ENCODE results near the gene PHF21B. TPM values are rescaled to one million over a fixed set of nuclear protein-coding genes. Genes with fewer than 3 reads are reported as not detected.

PHF21B gene
- total and polyA plus RNA-seq, 12 donors: 0.07 to 0.98 (median 0.50) TPM; not detected in 4

- DNase-seq (no peak), ATAC-seq (no peak)
- H3K4me3 ChIP-seq: no peak overlapping the region
- intact Hi-C loops (cut with DNase I): no loop called here
- no peaks in the 10 kb centered on the region for H3K4me1 ChIP-seq
- WGBS, 2 donors: 53 to 56% methylated on average over 18 of the region's 18 CpGs
- H3K36me3 ChIP-seq: no peaks in the 10 kb centered on the region
- H3K27ac ChIP-seq: no peak overlapping the region
- no peaks in the 10 kb centered on the region for H3K9me3 ChIP-seq
- TF ChIP-seq CTCF (IDR thresholded peaks at IDR 0.05): no peak
- H3K27me3 ChIP-seq: peaks cover 0 to 26% (median 13%) of the 10 kb centered on the region in 7 donors
These were observed 52.7 kb downstream of the PHF21B start for GRCh38 chr22:44956840-44957767.

DNA sequence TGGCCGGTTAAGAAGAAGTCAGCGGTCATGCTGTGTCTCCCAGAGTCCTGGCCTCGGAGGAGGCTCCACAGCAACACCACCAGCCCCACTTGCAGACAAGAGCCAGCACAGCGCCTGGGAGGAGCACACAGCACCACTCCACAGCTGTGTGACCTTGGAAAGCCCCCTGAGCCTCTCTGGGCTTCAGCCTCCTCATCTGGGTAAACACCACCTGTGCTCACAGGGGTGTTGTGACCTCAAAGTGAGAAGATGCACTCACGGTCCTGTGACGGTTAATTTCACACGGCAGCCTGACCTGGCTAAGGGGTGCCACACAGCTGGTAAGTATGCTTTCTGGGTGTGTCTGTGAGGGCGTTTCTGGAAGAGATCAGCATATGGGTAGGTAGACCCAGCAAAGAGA lies 54.7 kb downstream of the PHF21B start:
- TF ChIP-seq CTCF (IDR thresholded peaks at IDR 0.05): no peak
- intact Hi-C loops (cut with DNase I): no loop called here
- WGBS, 2 donors: 73 to 83% methylated on average over 8 of the region's 8 CpGs
- Histone ChIP-seq H3K4me1 (no peaks in the 10 kb centered on the region), H3K27ac (no peak overlapping the region), H3K36me3 (no peaks in the 10 kb centered on the region), H3K9me3 (peaks cover 0 to 10% (median 0%) of the 10 kb centered on the region in 11 donors), H3K27me3 (peaks cover 0 to 29% (median 14%) of the 10 kb centered on the region in 7 donors), H3K4me3 (no peak overlapping the region)
- ATAC-seq (no peak), DNase-seq (no peak)

DNA sequence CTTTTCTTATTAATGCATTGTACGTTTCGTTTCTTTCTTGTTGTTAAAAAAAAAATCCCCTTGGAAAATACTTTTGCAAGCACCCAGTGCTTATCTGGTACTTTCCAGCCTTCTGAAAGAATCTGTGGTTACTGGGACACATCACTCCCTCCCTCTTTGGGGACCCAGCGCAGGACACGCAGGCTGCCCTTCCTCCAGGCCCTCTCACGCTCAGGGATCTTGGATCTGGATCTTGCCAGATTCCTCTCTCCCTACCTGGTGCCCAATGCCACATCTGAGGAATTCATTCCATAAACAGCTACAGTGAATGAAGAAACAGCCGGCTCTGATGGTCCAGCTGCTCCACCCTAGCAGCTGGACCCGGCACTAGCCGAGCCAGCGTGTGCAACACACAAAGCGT lies 55.7 kb downstream of the PHF21B start:
- no peak for ATAC-seq
- Histone ChIP-seq H3K27ac (no peak overlapping the region), H3K4me1 (no peaks in the 10 kb centered on the region), H3K4me3 (no peak overlapping the region), H3K36me3 (no peaks in the 10 kb centered on the region), H3K27me3 (peaks cover 0 to 28% (median 8%) of the 10 kb centered on the region in 7 donors), H3K9me3 (peaks cover 0 to 10% (median 0%) of the 10 kb centered on the region in 11 donors)
- no peak for TF ChIP-seq CTCF (IDR thresholded peaks at IDR 0.05)
- WGBS, 2 donors: 69% methylated on average over 10 of the region's 10 CpGs
- intact Hi-C loops (cut with DNase I): no loop called here
- no peak for DNase-seq

- DNase-seq: no peak
- TF ChIP-seq CTCF (IDR thresholded peaks at IDR 0.05): no peak
- H3K27me3 ChIP-seq: peaks cover 0 to 28% (median 8%) of the 10 kb centered on the region in 7 donors
- peaks cover 0 to 10% (median 0%) of the 10 kb centered on the region in 11 donors for H3K9me3 ChIP-seq
- no peak overlapping the region for H3K27ac ChIP-seq
- intact Hi-C loops (cut with DNase I): no loop called here
- no peak overlapping the region for H3K4me3 ChIP-seq
- 47 to 48% methylated on average over 15 of the region's 15 CpGs for WGBS, 2 donors
- H3K4me1 ChIP-seq: no peaks in the 10 kb centered on the region
- no peak for ATAC-seq
- no peaks in the 10 kb centered on the region for H3K36me3 ChIP-seq
These were observed 56.7 kb downstream of the PHF21B start for GRCh38 chr22:44952863-44953746.

Data from heart right ventricle (tissue), 16 donors.